DMS79 (cell line): Measurements from ENCODE around the gene TMEM135.
A peak's percentile ranks its signal among the peaks of the same experiment; 100 is the strongest.
"Not testable (repeated sequence)": the region's sequence is repeated elsewhere in the genome, so short reads cannot be mapped to it uniquely, and the experiment has no call there.

ENCODE experiments used
- DNase-seq: peaks from one replicate; lab custom pipeline; 2025; lab: John Stamatoyannopoulos, UW

The TMEM135 gene

DNA sequence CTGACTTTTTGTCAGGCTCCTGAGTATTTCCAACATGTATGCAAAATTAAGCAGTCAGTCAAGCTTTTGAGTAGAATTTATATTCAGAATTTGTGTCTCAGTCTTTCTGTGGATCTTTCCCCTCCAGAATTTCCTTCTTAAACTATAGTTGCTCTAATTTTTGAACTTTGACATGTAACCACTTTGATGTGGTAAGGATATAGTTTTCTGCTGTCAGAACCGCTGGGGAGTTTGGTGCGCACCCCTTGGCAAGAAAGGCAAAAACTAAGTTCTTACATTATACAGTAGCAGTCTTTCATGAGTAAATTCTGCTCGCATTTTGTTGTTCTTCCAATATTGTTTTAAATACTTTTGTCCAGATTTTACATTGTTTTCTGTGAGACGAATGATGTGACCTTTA lies 105.9 kb downstream of the TMEM135 start:
- DNase-seq, result no peak

DNA sequence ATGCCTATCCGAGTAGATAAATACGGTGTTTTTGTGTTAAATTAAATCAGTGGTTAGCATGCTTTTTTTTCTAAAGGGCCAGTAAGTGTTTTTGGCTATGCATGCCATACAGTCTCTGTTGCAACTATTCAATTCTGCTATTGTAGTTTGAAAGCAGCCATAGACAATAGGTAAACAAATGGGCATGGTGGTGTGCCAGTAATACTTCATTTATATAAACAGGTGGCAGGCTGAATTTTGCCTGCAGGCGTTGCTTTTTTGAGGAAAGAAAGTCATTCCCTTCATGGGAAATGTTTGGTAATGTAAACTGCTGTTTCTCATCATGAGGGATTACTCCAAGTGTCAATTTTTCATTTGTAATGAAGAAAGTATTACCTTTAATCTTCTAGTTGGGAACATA lies 106.5 kb downstream of the TMEM135 start:
- no peak for DNase-seq

DNA sequence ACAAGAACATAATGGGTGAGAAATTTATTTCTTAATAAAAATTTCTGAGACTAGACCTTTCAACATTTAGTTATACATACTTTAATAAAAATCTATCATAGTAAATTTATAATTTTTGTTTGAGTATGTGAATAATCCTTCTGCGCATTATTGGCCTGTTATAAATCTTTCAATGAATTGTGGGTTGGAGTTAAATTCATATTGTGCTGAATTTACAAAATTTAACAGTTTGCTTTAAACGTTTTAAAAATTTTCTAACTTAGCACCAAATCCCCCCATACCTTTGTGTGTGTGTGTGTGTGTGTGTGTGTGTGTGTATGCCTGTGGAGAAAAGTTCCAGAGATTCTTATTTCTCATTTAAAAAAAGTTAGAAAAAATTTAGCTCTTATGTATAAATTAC lies 111.0 kb downstream of the TMEM135 start:
- DNase-seq, result no peak

DNA sequence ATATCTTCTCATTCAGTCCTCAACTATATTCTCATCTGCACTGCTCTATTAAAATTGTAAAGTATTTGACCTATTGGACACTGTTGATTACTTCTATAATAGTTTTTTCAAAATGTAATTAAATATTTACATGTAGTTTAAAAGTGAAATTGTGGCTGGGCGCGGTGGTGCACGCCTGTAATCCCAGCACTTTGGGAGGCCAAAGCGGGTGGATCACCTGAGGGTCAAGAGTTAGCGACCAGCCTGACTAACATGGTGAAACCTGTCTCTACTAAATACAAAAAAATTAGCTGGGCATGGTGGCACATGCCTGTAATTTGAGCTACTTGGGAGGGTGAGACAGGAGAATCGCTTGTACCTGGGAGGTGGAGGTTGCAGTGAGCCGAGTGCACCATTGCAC lies 112.0 kb downstream of the TMEM135 start:
- not testable (repeated sequence) for DNase-seq

DNA sequence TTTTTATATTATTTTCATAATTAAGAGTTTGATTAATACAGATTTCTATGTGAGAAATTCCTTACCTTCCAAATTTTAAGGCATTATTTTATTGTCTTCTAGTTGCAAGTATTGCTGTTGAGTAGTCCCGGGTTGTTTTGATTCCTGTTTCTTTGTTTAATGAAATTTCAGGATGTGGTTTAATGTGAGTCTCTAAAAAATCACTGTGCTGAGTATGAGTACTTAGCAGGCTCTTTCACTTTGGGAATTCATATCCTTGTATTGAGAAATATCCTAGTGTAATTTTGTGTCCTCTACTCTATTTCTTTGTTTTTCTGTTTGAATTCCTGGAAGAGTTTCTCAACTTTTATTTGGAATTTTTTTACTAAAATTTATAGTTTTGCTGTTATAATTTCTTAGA lies 113.2 kb downstream of the TMEM135 start:
- no peak for DNase-seq

DNA sequence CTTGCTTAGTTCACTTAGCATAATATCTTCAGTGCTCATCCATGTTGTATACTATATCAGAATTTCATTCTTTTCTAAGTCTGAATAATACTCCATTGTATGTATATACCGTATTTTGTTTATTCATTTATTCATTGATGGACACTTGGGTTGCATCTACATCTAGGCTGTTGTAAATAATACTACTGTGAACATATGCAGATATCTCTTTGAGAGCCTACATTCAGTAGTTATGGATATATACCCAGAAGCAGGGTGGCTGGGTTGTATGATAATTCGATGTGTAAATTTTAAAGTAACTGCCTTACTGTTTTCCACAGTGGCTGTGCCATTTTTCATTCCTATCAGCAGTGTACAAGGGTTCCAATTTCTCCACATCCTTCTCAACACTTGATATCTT lies 116.5 kb downstream of the TMEM135 start:
- DNase-seq, result no peak

DNA sequence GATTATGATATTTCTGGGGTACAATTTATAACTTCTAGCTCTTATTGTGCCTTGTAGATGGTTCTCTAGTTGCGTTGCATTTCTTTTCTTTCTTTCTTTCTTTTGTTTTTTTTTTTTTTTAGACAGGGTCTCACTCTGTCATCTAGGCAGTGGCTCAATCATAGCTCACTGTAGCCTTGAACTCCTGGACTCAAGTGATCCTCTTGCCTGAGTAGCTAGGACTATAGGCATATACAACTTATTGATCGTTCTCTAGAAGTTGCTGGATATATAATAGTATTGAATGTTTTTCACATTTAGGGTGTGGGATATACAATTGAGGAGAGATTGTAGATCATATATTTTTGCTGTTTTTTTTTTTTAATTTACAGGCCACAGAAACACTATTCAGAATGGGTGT lies 119.2 kb downstream of the TMEM135 start:
- no peak for DNase-seq

DNA sequence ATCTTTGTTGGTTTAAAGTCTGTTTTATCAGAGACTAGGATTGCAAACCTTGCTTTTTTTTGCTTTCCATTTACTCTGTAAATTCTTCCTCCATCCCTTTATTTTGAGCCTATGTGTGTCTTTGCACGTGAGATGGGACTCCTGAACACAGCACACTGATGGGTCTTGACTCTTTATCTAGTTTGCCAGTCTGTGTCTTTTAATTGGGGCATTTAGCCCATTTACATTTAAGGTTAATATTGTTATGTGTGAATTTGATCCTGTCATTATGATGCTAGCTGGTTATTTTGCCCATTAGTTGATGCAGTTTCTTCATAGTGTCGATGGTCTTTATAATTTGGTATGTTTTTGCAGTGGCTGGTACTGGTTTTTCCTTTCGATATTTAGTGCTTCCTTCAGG lies 131.3 kb downstream of the TMEM135 start:
- DNase-seq, result not testable (repeated sequence)

DNA sequence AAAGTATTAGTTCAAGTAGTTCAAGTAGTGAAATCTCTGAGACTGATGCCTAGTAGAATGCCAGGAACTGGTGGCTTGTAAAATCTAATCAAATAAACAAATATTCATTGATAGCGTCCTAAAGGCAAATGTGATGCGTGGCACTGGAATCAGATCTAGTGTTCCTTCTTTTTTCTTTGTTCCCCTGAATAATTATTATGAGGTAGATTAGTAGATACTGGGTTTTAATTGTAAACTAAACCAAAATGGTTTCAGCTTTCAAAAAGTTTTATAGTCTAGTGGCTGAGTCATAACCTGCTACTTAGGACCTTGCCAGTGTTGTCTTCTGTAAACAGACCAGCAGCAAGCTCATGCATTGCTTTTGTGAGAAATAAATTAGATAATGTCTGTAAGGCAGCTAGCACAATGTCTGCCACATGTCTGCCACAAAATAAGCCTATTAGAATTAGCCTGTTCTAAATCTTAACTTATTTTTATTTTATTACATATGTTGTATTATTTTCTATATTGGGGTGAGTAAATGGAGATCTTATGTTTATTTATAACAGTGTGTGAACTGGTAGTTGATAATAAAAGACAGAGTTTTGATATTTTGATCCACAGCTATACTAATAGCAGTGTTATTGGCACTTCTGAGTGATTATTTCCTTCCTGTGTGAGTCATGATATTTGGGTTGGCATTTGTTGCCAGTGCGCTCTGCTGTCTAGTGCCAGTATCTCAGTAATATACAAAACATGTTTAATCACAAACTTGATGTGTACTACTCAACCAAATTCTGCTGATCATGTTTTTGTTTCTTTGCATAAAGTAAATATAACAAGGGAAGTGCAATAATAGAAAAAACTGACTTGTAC lies 135.7 kb downstream of the TMEM135 start:
- DNase-seq, result peak; percentile 6

DNA sequence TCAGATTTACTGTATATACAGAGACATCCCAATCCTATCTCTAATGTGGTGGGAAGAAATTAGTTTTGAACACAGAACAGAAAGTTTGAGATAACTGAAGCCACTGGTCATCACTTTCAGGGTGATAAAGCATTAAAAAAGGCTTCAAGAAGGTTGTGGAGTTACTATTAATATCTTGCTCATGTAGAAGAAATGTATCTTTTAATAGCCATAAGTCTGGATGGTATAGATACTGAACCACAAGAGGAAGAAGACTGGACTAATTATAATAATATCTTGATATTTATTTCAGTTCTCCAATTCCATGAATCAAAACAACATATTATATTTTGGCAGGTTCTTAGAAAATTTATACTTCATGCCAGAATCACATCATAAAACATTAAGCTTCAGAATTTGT lies 137.1 kb downstream of the TMEM135 start:
- no peak for DNase-seq

DNA sequence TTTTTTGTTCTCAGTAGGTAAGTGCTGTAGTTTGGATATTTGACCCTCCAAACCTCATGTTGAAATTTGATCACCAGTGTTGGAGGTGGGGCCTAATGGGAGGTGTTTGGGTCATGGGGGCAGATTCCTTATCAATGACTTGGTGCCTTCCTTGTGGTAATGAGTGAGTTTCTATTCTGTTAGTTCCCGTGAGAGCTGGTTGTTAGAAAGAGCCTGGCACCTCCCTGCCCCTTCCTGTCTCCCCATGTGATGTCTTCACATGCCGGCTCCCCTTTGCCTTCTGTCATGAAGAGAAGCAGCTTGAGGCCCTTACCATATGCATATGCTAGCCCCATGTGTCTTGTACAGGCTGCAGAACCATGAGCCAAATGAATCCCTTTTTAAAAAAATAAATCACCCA lies 138.3 kb downstream of the TMEM135 start:
- no peak for DNase-seq

DNA sequence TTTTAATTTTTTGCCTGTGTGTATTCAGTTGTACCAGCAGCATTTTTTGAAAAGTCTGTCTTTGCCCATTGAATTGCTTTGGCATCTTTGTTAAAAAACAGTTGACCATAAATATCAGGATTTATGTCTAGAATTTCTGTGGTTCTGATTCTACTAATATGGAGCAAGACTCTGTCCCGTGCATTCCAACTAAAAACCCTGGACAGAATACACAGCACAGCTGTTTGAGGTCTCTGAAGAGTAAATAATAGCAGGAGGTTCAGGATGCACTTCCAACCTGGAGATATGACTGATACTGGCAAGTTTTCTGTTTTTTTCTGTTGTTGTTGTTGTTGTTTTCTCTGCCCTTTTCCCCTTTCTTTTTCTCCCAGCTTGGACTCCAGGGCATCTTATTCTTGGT lies 141.9 kb downstream of the TMEM135 start:
- DNase-seq, result no peak

DNA sequence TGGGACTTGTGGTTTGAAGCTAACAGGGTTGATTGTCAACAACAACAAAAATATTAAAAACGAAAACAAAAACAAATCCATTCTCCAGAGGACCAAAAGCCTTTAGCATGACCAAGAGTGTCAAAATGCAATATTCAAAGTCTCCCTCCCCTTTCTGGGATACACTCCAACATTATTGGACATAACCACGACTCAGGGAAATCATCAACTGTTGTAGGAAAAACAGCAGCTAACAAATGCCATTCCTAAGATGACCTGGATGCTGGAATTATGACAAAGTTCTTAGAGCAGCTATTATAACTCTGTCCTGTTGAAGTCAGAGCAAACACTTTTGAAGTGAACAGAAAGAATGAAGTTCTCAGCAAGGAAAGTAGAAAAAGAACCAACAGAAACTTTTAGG lies 143.0 kb downstream of the TMEM135 start:
- DNase-seq, result no peak

DNA sequence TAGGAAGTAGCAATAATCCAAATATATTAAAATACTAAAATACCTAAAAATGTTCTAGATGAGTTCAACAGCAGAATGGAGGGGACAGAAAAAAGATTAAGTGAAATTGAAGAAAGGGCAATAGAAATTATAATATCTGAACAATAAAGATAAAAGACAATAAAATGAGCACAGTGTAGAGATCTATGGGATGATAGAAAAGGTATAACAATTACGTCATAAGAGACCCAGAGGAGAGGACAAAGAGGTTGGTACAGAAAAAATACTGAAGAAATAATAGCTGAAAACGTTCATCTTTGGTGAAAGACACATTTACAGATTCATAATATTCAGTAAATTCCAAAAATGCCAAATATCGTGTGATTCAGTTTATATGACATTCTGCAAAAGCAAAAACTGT lies 143.4 kb downstream of the TMEM135 start:
- no peak for DNase-seq

DNA sequence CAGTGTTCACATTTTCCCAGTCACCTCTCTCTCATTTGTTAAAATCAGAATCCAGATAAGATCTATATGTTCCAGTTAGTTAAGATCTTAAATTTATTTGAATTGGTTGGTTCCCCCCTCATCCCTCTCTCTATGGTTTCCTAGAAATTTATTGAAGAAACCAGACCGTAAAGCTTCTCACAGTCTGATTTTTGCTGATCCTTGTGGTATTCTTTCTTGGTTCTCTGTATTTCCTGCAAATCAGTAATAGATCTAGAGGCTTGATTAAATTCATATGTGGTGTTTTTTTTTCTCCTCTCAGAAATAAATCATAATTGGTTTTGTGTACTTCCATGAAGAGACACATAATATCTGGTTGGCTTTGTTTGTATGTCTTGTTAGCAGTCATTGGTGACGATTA lies 147.5 kb downstream of the TMEM135 start:
- DNase-seq, result no peak

DNA sequence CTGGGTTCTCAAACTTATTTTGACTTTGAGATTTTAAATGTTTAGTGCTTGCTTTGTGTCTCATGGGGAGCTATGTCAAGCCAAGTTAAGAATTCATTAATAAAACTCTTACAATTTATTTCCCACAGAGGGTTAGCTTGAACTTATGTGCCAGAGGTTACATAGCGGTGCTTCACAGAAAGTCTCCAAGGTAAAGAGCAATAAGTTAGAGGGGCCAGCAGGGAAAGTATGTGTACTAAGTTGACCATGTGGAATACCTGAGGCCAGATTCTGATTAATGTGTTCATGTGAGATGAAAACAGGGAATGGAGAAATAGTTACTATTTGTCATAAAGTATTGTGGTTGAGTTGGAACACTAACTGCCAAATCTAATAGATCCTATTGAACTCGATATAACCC lies 149.3 kb downstream of the TMEM135 start:
- no peak for DNase-seq

DNA sequence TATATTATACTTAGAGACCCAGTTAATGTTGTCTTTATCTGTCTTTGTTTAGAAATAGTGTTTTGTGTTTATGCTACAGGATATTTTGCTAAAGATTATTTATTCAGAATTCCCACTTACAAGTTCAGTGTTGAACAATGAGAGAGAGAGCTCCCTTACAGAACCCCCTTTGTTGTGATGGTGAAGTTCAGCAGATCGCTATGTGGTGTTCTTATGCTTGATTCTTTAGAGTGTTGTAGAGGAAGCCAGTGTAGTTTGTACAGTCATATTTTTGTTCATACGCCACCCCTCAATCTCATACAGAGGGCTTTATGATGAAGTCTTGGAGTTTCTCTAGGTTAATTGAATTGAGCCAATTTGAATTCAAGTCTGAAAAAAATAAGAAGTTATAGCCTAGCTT lies 150.2 kb downstream of the TMEM135 start:
- no peak for DNase-seq

DNA sequence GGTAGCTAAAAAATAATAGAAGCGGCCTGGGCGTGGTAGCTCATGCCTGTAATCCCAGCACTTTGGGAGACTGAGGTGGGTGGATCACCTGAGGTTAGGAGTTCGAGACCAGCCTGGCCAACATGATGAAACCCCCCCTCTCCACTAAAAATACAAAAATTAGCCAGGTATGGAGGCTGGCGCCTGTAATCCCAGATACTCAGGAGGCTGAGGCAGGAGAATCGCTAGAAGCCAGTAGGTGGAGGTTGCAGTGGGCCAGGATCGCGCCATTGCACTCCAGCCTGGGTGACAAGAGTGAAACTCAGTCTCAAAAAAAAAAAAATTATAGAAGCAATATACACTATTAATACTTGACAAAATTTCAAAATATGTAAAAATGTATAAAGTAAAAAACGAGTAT lies 150.7 kb downstream of the TMEM135 start:
- not testable (repeated sequence) for DNase-seq

DNA sequence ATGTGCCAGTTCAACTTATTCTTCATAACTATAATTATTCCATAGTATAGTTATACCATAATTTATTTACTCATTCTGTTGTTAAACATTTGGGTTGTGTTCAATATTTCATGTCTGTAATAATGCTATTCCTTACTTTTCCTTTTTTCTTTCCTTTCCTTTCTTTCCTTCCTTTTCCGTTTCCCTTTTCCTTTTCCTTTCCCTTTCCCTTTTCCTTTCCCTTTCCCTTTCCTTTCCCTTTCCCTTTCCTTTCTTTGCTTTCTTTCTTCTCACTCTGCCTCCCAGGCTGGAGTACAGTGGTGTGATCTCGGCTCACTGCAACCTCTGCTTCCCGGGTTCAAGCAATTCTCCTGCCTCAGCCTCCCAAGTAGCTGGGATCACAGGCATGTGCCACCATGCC lies 151.2 kb downstream of the TMEM135 start:
- DNase-seq, result not testable (repeated sequence)

DNA sequence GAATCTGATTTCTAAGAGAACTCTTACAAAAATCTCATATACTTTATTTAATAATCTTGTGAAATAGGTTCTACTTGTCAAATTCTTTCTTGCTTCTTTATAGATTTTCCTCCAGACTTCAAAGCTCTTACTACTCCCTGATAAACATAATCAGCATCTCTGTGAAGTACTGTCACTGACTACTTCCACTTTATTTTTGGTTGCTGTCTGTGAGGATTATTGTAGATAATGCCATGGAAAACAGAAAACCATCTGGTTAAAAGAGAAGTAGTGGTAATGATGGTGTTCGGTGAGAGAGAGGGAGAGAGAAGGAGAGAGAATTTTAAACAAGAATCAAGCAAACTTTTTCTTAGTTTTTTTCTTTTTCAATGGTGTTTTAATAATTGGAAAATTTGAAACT lies 152.3 kb downstream of the TMEM135 start:
- DNase-seq, result no peak

DNA sequence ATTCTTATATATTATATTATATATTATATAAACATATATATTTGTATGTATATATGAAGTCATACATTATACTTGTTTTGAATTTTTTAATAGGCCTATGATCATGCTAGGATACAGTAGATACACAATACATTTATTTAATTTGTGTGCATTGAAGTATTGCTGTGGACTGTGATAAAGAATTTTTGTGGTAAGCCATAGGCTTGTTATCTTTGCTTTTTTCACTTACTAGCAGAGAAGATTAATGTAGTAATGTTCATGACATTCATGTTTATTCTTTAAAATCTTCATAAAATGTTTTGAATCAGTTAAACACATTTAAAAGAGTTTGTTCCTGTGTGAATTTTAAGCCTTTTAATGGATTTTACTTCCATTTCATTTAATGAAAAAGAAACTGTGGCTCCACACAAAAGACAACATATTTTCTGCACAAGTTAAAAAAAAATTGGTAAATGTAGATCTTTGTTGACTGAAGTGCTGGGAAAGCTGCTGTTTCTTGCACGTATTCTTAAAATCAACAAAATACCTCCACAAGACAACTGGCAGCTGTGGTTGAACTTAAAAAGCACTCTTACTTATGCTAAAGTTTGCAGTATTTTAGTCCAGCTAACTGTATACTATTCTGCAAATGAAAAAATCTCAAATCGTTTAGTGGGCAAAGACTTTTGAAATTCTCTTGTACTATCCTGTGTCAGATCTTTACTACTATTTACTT lies 156.2 kb downstream of the TMEM135 start:
- DNase-seq, result no peak

DNA sequence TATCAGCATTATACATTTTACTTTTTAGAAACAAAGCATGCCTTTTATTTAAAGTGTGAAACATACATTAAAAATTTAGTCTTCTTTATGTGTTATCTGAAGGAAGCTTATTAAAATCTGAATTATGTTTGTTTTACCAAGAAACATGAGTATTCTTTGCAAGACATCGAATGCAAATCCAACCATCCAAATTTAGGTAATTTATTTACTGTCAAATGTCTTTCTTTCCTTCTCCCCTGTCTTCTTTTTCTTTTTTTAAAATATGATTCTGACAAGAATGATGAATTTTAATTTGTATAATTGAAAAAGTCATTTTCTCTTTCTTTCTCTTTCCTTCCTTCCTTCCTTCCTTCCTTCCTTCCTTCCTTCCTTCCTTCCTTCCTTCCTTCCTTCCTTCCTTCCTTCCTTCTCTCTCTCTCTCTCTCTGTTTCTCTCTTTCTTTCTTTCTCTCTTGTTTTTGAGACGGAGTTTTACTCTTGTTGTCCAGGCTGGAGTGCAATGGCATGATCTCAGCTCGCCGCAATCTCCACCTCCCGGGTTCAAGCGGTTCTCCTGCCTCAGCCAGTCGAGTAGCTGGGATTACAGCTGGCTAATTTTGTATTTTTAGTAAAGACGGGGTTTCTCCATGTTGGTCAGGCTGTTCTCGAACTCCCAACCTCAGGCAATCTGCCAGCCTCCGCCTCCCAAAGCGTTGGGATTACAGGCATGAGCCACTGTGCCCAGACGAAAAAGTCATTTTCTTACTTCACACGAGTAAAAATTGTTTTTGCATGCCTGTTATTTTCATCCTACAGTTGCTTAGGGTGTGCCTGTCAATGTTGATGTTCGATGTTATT lies 157.5 kb downstream of the TMEM135 start:
- DNase-seq, result no peak
